Measurements from ENCODE around the gene SHC2. TPM values are rescaled to one million over a fixed set of nuclear protein-coding genes. Genes with fewer than 3 reads are reported as not detected.

SHC2 gene, protein sequence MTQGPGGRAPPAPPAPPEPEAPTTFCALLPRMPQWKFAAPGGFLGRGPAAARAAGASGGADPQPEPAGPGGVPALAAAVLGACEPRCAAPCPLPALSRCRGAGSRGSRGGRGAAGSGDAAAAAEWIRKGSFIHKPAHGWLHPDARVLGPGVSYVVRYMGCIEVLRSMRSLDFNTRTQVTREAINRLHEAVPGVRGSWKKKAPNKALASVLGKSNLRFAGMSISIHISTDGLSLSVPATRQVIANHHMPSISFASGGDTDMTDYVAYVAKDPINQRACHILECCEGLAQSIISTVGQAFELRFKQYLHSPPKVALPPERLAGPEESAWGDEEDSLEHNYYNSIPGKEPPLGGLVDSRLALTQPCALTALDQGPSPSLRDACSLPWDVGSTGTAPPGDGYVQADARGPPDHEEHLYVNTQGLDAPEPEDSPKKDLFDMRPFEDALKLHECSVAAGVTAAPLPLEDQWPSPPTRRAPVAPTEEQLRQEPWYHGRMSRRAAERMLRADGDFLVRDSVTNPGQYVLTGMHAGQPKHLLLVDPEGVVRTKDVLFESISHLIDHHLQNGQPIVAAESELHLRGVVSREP
- under 1 TPM in 1 of 2 experiments, not detected in 1; 0.21 TPM for total RNA-seq

DNA sequence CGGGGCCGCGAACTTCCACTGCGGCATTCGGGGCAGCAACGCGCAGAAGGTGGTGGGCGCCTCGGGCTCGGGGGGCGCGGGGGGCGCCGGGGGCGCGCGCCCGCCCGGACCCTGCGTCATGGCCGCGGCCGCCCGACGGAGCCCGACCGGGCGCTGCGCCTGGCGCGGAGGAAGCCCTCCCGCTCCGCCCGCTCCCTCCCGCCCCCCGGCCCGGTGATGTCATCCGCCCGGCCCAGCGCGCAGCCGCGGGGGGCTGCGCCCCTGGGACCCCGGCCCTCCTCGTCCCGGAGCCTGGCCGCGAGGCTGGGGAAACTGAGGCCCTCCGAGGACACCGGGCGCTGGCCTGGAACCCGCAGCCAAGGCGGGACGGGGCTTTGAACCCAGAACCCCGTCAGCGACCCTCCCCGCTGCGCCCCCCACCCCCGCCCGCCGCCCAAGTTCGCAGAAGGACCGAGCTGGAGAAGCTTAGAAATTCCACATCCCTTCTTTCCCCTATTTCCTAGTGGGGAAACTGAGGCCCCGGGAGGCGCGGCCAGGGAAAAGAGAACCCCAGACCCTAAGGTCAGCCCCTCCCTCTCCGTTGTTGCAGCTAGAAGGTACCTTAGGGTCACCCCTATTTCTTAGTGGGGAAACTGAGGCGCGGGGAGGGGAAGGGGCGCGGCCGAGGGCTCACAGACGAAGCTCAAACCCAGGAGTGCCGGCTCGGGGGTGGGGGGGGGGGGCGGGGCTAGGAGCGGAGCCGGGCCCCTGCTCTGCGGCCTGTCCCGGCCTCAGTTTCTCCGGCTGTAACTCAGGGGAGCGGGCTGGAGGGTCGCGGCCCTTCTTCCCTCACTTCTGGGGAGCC is at the start of gene SHC2:
Gene SHC2 (minus strand): TSS at position 157 of the 844 bp plus-strand sequence. CDS start 37 bp downstream, at position 120.
- intact Hi-C loops (cut with micrococcal nuclease): no loop called here
- CTCF ChIA-PET: no interaction called here
- H3K4me3 Mint-ChIP-seq: peak within 1 kb of the TSS; percentile 41

DNA sequence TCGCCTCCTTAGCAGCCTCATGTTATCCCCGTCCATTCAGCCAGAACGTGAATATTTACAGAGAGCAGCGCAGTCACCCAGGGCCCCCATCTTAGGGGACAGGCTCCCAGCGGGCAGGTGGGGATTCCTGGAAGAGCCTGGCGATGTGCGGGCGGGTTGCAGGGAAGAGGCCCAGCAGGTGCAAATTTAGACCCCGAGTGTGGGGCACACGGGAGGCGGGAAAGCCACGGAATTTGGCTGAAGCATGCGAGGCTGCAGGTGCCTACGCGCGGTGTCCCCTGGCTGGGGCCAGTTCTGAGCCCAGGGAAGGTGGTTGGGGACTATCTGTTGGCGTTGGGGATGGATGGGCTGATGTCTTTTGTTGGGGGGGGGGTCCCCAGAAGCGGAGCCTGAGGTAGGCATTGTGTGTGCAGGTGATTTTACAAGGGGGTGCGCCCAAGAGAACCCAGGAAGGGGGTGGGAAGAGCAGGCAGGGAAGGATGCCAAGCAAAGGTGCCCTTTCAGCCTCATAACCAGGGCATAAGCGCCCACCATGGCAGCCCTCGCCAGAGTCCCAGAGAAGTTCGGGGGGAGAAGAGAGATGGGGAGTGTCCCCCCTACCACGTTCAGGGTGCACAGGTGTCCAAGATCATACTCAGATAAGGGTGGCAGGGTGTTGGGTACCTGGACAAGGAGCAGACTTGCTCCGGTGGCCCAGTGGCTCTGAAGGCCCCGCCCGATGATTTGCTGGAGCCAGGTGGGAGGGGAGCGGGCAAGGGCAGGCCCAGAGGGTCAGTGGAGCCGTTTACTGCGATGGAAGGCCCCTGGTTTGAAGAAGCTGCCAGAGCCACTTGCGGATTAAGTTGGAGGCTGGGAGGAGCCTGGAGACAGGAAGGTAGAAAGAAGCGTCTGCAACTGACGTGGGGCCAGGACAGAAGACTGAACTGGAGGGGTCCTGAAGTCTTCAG is 47.6 kb upstream of the SHC2 start:
- H3K36me3 Mint-ChIP-seq: peaks cover 1% of the 10 kb centered on the region
- no peak for DNase-seq
- H3K27ac Mint-ChIP-seq: peak overlapping the region; percentile 100
- no peaks in the 10 kb centered on the region for H3K9me3 Mint-ChIP-seq
- POLR2A ChIA-PET: interaction anchor here (2.2 to 2.6 kb wide), 2 partner anchors 20 to 23 kb away, joined by 13 to 16 read pairs; partner anchors contain the start of gene CDC34
- peak overlapping the region; percentile 89 for H3K4me3 Mint-ChIP-seq
- CTCF ChIA-PET: interaction anchor here (2.2 kb wide), 1 partner anchor 23 kb away, joined by 17 read pairs; the partner anchor contains the start of gene CDC34
- H3K4me1 Mint-ChIP-seq (ENCODE audit: low read depth): peaks cover 46% of the 10 kb centered on the region
- intact Hi-C loops (cut with micrococcal nuclease): no loop called here
- H3K27me3 Mint-ChIP-seq: no peaks in the 10 kb centered on the region

More for the DNA sequence above, at the start of gene SHC2:
- no peak within 1 kb of the TSS for H3K27ac Mint-ChIP-seq
- peaks cover 7% of the 10 kb centered on the region for H3K4me1 Mint-ChIP-seq (ENCODE audit: low read depth)
- peaks cover 21% of the 10 kb centered on the region for H3K27me3 Mint-ChIP-seq
- H3K36me3 Mint-ChIP-seq: no peaks in the 10 kb centered on the region
- POLR2A ChIA-PET: no interaction called here
- DNase-seq: no peak
- H3K9me3 Mint-ChIP-seq: no peaks in the 10 kb centered on the region

DNA sequence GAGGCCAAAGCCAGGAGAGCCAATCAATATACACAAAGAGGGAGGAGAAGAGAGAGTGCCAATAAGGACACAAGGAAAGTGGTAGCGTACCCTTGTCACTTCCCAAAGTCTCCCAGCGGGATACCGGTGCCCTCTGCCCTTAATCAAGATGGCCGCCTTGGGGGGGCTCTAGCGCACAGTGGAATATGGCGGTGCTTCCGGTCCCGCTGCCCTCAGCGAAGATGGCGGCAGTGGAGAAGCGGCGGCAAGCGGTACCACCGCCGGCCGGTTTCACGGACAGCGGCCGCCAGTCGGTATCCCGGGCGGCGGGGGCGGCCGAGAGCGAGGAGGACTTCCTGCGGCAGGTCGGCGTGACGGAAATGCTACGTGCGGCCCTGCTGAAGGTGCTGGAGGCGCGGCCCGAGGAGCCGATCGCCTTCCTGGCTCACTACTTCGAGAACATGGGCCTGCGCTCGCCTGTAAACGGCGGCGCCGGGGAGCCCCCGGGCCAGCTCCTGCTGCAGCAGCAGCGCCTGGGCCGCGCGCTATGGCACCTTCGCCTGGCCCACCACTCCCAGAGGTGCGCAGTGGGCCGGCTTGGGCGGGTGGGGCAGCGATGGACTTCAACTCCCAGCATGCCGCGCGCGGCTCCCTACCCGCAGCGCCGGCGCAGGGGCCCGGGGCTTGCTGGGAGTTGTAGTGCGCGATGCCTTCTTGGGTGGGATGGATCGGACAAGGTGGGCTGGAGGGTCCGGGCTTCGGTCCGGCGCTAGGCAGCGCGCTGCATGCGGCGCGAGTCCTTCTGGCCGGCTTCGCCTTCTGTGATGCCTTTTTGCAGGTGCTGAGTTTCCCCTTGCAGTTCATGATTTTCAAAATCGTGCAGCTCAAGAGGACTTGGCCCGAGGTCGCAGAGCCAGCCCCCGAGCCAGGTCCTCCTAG is 46.7 kb upstream of the SHC2 start, which contains the start of gene TPGS1:
Gene TPGS1 (plus strand): TSS at position 212 of the 918 bp plus-strand sequence. CDS start 10 bp downstream, at position 222.
- Mint-ChIP-seq H3K9me3 (no peaks in the 10 kb centered on the region), H3K4me3 (peak within 1 kb of the TSS; percentile 89), H3K27ac (peak within 1 kb of the TSS; percentile 100), H3K4me1 (ENCODE audit: low read depth) (peaks cover 46% of the 10 kb centered on the region), H3K36me3 (peaks cover 1% of the 10 kb centered on the region), H3K27me3 (no peaks in the 10 kb centered on the region)
- POLR2A ChIA-PET: interaction anchor here (1.2 to 2.6 kb wide), 5 partner anchors 10 to 65 kb away, joined by 3 to 16 read pairs (median 5); partner anchors contain the start of gene CDC34
- CTCF ChIA-PET: interaction anchor here (0.7 to 2.2 kb wide), 17 partner anchors 9 to 260 kb away, joined by 3 to 26 read pairs (median 6); partner anchors contain the start of genes CDC34 and MADCAM1
- DNase-seq: peak; percentile 85
- intact Hi-C loops (cut with micrococcal nuclease): loop anchor here (1.0 to 2.0 kb wide), 6 partner anchors 18 to 290 kb away; partner anchors contain the start of genes BSG, MIER2 and PTBP1

DNA sequence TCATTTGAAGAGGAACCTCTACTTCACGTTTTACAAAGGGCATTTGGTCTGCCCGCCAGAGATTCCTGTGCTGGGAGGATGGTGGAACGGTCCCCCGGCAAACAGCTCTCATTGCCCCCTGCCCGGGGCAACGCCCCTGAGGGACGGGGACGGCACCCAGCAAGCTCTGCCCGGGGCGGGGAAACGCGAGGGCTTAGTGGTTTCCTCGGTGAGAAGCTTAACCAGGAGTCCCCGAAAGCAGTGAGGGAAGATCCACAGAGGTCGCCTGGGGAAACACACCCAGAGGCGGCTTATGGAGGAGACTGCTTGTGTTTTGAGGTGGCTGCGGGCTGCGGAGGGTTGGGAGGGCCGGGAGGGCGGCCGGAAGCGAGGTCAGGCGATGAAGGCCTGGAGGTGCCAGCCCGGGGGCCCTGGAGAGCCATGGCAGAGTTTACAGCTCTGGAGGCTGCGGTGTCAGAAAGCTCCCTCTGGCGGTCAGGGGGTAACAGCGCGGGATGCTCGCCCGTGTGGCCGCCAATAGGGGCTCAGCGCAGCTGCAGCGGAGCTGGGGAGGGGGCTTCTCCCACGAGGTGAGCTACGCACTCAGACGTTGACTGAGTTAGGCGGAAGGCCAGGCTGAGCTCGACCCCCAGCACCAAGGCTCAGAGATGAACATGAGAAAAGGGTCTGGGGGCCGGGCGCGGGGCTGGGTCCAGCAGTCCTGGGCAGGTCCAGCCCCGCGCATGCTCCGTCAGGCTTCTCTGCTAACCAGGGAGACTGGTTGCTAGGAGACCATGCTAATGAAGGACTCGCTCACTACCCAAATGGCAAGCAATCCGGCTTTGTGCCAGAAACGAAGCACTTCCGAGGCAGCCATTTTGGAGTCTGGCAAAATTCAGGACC is 45.8 kb upstream of the SHC2 start:
- CTCF ChIA-PET: interaction anchor here (0.7 to 2.2 kb wide), 21 partner anchors 9 to 260 kb away, joined by 3 to 26 read pairs (median 4); partner anchors contain the start of genes CDC34 and MADCAM1
- H3K36me3 Mint-ChIP-seq: peaks cover 1% of the 10 kb centered on the region
- no peaks in the 10 kb centered on the region for H3K27me3 Mint-ChIP-seq
- POLR2A ChIA-PET: interaction anchor here (1.0 to 2.6 kb wide), 6 partner anchors 9 to 66 kb away, joined by 3 to 16 read pairs (median 4); partner anchors contain the start of gene CDC34
- intact Hi-C loops (cut with micrococcal nuclease): loop anchor here (1.0 to 2.0 kb wide), 6 partner anchors 17 to 291 kb away; partner anchors contain the start of genes BSG, MIER2 and PTBP1
- H3K27ac Mint-ChIP-seq: peak overlapping the region; percentile 100
- H3K9me3 Mint-ChIP-seq: no peaks in the 10 kb centered on the region
- DNase-seq: peak; percentile 95
- H3K4me1 Mint-ChIP-seq (ENCODE audit: low read depth): peaks cover 40% of the 10 kb centered on the region
- H3K4me3 Mint-ChIP-seq: peak overlapping the region; percentile 89

DNA sequence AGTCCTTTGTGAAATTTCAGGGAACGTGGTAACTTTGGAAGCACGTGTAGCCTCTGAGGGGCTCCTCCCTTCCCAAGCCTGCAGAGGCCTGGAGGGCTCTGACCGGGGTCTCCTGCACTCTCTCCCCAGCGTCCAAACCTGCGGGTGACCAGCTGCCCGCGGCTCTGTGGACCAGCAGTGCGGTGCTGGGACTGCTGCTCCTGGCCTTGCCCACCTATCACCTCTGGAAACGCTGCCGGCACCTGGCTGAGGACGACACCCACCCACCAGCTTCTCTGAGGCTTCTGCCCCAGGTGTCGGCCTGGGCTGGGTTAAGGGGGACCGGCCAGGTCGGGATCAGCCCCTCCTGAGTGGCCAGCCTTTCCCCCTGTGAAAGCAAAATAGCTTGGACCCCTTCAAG is 43.8 kb upstream of the SHC2 start:
- DNase-seq: no peak
- Mint-ChIP-seq H3K27me3 (no peaks in the 10 kb centered on the region), H3K4me1 (ENCODE audit: low read depth) (peaks cover 26% of the 10 kb centered on the region), H3K36me3 (no peaks in the 10 kb centered on the region), H3K27ac (no peak overlapping the region), H3K9me3 (no peaks in the 10 kb centered on the region), H3K4me3 (no peak overlapping the region)
- POLR2A ChIA-PET: no interaction called here
- CTCF ChIA-PET: no interaction called here
- intact Hi-C loops (cut with micrococcal nuclease): no loop called here

DNA sequence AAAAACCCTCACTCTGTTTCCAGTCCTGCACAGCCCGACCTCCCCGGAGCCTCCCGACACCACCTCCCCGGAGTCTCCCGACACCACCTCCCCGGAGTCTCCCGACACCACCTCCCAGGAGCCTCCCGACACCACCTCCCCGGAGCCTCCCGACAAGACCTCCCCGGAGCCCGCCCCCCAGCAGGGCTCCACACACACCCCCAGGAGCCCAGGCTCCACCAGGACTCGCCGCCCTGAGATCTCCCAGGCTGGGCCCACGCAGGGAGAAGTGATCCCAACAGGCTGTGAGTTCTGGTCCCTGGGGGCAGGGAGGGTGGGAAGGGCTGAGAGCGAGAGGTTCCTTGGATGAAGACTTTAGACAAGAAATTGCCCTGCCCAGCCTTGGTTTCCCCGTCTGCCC is 40.8 kb upstream of the SHC2 start:
- Mint-ChIP-seq H3K36me3 (no peaks in the 10 kb centered on the region), H3K27me3 (peaks cover 11% of the 10 kb centered on the region), H3K27ac (no peak overlapping the region), H3K9me3 (no peaks in the 10 kb centered on the region), H3K4me1 (ENCODE audit: low read depth) (peaks cover 9% of the 10 kb centered on the region), H3K4me3 (no peak overlapping the region)
- ChIA-PET POLR2A (no interaction called here), CTCF (no interaction called here)
- intact Hi-C loops (cut with micrococcal nuclease): no loop called here
- DNase-seq: no peak

DNA sequence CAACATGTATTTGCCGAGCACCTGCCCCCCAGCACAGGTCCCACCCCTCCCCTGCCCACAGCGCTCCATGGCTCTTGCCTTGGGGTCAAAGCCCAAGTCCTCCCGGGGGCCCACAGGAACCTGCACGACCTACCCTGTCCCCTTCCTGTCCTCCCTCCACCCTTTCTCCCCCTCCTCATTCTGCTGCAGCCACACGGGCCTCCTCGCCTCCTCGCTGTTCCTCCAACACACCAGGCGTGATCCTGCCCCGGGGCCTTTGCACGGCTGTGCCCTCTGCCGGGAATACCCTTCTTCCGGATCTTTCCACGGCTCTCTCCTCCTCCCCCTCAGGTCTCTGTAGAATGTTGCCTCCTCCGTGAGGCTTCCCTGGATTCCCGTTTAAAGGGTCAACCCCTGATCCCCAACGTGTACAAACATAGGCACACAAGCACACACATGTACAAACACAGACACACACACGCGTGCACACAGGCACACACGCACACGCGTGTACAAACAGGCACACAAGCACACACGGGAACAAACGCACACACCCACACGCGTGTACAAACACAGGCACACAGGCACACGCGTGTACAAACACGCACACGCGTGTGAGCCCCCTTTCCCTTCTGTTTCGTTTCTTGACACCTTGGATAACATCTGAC is 38.3 kb upstream of the SHC2 start:
- DNase-seq: no peak
- CTCF ChIA-PET: interaction anchor here (1.4 to 1.6 kb wide), 2 partner anchors 7 to 12 kb away, joined by 7 read pairs; no protein-coding TSS in a partner anchor

DNA sequence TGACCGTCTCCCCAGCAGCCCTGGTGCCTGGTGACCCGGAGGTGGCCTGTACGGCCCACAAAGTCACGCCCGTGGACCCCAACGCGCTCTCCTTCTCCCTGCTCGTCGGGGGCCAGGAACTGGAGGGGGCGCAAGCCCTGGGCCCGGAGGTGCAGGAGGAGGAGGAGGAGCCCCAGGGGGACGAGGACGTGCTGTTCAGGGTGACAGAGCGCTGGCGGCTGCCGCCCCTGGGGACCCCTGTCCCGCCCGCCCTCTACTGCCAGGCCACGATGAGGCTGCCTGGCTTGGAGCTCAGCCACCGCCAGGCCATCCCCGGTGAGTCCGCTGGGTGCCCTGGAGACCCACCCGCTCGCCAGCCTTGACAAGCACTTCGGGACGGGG is 37.7 kb upstream of the SHC2 start:
- Mint-ChIP-seq H3K27ac (no peak overlapping the region), H3K9me3 (no peaks in the 10 kb centered on the region), H3K27me3 (peaks cover 15% of the 10 kb centered on the region), H3K36me3 (no peaks in the 10 kb centered on the region), H3K4me3 (no peak overlapping the region), H3K4me1 (ENCODE audit: low read depth) (peaks cover 2% of the 10 kb centered on the region)
- POLR2A ChIA-PET: no interaction called here
- intact Hi-C loops (cut with micrococcal nuclease): no loop called here
- no peak for DNase-seq
- CTCF ChIA-PET: interaction anchor here (1.4 to 1.6 kb wide), 2 partner anchors 8 to 12 kb away, joined by 7 read pairs; no protein-coding TSS in a partner anchor

More for the DNA sequence above, 38.3 kb upstream of the SHC2 start:
- Mint-ChIP-seq H3K4me3 (no peak overlapping the region), H3K4me1 (ENCODE audit: low read depth) (peaks cover 2% of the 10 kb centered on the region), H3K9me3 (no peaks in the 10 kb centered on the region), H3K36me3 (no peaks in the 10 kb centered on the region), H3K27me3 (peaks cover 15% of the 10 kb centered on the region), H3K27ac (no peak overlapping the region)
- intact Hi-C loops (cut with micrococcal nuclease): no loop called here
- POLR2A ChIA-PET: no interaction called here

DNA sequence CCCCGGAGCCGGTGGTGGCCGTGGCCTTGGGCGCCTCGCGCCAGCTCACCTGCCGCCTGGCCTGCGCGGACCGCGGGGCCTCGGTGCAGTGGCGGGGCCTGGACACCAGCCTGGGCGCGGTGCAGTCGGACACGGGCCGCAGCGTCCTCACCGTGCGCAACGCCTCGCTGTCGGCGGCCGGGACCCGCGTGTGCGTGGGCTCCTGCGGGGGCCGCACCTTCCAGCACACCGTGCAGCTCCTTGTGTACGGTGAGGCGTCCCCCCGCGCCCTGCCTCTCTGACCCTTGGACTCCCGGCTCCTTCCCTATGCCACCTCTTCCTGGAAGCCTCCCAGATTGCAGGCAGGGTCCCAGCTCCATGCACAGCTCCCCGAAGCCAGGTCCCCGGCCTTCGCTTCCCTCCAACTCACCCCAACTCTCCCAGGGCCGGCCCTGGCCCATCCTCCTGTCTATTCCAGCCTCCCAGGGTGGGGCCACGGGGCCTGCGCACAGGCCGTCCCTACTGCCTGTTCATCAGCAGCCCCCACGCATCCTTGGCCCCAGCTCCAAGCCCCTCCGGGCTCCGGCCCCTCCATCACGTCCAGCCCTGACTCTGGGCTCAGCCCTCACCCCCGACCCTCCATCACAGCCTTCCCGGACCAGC is 37.2 kb upstream of the SHC2 start:
- Mint-ChIP-seq H3K36me3 (no peaks in the 10 kb centered on the region), H3K27ac (no peak overlapping the region), H3K4me3 (no peak overlapping the region), H3K9me3 (peaks cover under 1% of the 10 kb centered on the region), H3K27me3 (peaks cover 15% of the 10 kb centered on the region), H3K4me1 (ENCODE audit: low read depth) (peaks cover 2% of the 10 kb centered on the region)
- POLR2A ChIA-PET: interaction anchor here (1.0 kb wide), 1 partner anchor 9 kb away, joined by 4 read pairs; no protein-coding TSS in a partner anchor
- no peak for DNase-seq
- CTCF ChIA-PET: interaction anchor here (1.4 to 1.6 kb wide), 2 partner anchors 9 to 13 kb away, joined by 7 read pairs; no protein-coding TSS in a partner anchor
- intact Hi-C loops (cut with micrococcal nuclease): no loop called here

All from activated CD4-positive, alpha-beta memory T cell treated with anti-CD3 and anti-CD28 coated beads for 36 hours (primary cell).